HEK293T (cell line): ENCODE measurements around the gene SP2.

Experiments used
- ARNT ChIP-seq: fragments of 450-650 bp; IDR thresholded peaks from 2 replicates; pipeline ENCODE4 v1.6.1; 2017; ENCODE audit warnings: mild to moderate bottlenecking
- BHLHE40 ChIP-seq: fragments of 450-650 bp; IDR thresholded peaks from 2 replicates; pipeline ENCODE4 v1.6.1; 2016; ENCODE audit warnings: mild to moderate bottlenecking, moderate library complexity, borderline replicate concordance
- CTBP1 ChIP-seq: fragments of 450-650 bp; IDR thresholded peaks from 2 replicates; pipeline ENCODE4 v1.6.1; 2016; ENCODE audit warnings: borderline replicate concordance
- ELF4 ChIP-seq: fragments of 450-650 bp; IDR thresholded peaks from 2 replicates; pipeline ENCODE4 v1.6.1; 2017; ENCODE audit warnings: antibody characterized with exemption
- FOXA1 ChIP-seq: fragments of 450-650 bp; IDR thresholded peaks from 2 replicates; pipeline ENCODE4 v1.6.1; 2016; ENCODE audit warnings: mild to moderate bottlenecking
- HDGF ChIP-seq: fragments of 450-650 bp; IDR thresholded peaks from 2 replicates; pipeline ENCODE4 v1.6.1; 2017; ENCODE audit warnings: antibody characterized with exemption, borderline replicate concordance
- L3MBTL2 ChIP-seq: fragments of 450-650 bp; conservative IDR thresholded peaks from 2 replicates; pipeline ENCODE4 v1.6.1; 2016; ENCODE audit warnings: mild to moderate bottlenecking
- LEF1 ChIP-seq: fragments of 450-650 bp; IDR thresholded peaks from 2 replicates; pipeline ENCODE4 v1.6.1; 2017; ENCODE audit warnings: mild to moderate bottlenecking, borderline replicate concordance
- NFRKB ChIP-seq: fragments of 450-650 bp; IDR thresholded peaks from 2 replicates; pipeline ENCODE4 v1.6.1; 2016; ENCODE audit warnings: mild to moderate bottlenecking, moderate library complexity
- SP1 ChIP-seq: fragments of 450-650 bp; IDR thresholded peaks from 2 replicates; pipeline ENCODE4 v1.6.1; 2017
- SUZ12 ChIP-seq: fragments of 450-650 bp; IDR thresholded peaks from 2 replicates; pipeline ENCODE4 v1.6.1; 2016; ENCODE audit warnings: mild to moderate bottlenecking
- TARDBP ChIP-seq: fragments of 450-650 bp; IDR thresholded peaks from 2 replicates; pipeline ENCODE4 v1.6.1; 2016
- ZNF384 ChIP-seq: fragments of 450-650 bp; IDR thresholded peaks from 2 replicates; pipeline ENCODE4 v1.6.1; 2016
- TF ChIP-seq, protein P1 (sequence below): fragments of 450-650 bp; IDR thresholded peaks from 2 replicates; pipeline ENCODE4 v1.6.1; 2016

DNA sequence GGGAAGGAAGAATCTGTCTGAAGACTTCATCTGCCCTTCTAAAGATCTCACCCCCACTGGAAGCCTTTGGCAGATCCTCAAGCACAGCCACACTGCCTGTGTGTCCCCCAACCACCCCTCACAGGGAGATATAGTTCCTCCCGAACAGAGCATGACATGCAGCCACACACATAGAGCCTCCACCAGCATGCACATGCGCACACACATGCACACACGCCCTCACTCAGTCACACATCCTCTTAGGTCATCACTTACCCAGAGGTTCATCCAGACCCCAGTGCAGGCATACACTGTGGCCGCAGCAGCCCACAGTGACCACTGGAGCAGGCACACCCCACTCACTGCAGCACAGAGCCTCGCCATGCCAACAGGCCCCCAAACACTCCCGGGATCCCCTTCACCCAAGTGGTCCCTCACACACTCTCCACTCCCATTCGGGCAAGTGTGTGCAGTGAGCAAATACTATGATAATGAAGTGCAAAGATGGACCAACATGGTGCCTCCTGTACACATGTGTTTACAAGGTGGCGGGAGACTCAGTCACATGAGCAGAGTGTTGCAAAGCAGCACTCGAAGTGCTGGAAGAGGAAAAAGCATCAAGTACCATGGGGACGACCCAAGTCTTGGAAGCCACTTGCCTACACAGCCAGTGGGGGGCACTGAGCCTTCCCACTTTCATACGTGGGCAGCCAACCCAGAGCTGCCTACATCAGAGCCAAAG, 28.1 kb upstream of the SP2 start:
- no peak for TF ChIP-seq ZNF384
- no peak for TF ChIP-seq TARDBP
- TF ChIP-seq, protein P1, sequence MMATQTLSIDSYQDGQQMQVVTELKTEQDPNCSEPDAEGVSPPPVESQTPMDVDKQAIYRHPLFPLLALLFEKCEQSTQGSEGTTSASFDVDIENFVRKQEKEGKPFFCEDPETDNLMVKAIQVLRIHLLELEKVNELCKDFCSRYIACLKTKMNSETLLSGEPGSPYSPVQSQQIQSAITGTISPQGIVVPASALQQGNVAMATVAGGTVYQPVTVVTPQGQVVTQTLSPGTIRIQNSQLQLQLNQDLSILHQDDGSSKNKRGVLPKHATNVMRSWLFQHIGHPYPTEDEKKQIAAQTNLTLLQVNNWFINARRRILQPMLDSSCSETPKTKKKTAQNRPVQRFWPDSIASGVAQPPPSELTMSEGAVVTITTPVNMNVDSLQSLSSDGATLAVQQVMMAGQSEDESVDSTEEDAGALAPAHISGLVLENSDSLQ, result no peak
- TF ChIP-seq FOXA1, result no peak
- TF ChIP-seq BHLHE40, result no peak
- no peak for TF ChIP-seq CTBP1
- TF ChIP-seq ELF4, result no peak
- 0 out of 2 replicates have a peak, but pooled peaks have one; percentile 25 for TF ChIP-seq L3MBTL2
- TF ChIP-seq SUZ12, result no peak
- no peak for TF ChIP-seq SP1
- no peak for TF ChIP-seq NFRKB
- no peak for TF ChIP-seq LEF1
- TF ChIP-seq ARNT, result no peak
- TF ChIP-seq HDGF, result no peak
